ENCODE data around the gene ARL14.

DNA sequence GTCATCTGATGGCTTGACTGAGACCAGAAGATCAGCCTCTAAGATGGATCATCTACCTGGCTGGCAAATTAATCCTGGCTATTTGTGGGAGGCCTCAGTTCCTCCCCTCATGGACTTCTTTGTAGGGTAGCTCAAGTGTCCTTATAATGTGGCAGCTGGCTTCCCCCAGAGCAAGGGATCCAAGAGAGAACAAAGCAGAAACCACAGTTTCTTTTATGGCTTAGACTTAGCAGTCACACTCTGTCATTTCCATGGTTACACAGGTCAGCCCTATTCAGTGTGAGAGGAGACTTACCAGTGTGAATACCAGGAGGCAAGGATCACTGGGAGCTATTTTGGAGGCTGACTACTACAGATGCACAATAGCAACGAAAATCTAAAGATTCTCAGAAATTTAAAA, 15.3 kb upstream of the ARL14 start:
- no peak for TF ChIP-seq POLR2A (IDR thresholded peaks at IDR 0.05)
- TF ChIP-seq, protein P1, sequence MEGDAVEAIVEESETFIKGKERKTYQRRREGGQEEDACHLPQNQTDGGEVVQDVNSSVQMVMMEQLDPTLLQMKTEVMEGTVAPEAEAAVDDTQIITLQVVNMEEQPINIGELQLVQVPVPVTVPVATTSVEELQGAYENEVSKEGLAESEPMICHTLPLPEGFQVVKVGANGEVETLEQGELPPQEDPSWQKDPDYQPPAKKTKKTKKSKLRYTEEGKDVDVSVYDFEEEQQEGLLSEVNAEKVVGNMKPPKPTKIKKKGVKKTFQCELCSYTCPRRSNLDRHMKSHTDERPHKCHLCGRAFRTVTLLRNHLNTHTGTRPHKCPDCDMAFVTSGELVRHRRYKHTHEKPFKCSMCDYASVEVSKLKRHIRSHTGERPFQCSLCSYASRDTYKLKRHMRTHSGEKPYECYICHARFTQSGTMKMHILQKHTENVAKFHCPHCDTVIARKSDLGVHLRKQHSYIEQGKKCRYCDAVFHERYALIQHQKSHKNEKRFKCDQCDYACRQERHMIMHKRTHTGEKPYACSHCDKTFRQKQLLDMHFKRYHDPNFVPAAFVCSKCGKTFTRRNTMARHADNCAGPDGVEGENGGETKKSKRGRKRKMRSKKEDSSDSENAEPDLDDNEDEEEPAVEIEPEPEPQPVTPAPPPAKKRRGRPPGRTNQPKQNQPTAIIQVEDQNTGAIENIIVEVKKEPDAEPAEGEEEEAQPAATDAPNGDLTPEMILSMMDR (IDR thresholded peaks at IDR 0.05): no peak

Measured in tibial nerve (tissue), 3 donors.